ENCODE results near the gene TTLL5. TPM values are rescaled to one million over a fixed set of nuclear protein-coding genes. Genes with fewer than 3 reads are reported as not detected.
A peak's percentile ranks its signal among the peaks of the same experiment; 100 is the strongest.

The TTLL5 gene
- total and polyA plus RNA-seq, 2 of the 13 experiments (the other 11 are each of a cell fraction or from before 2014, with no cell fraction given) = 11.8 to 18.8 TPM

DNA sequence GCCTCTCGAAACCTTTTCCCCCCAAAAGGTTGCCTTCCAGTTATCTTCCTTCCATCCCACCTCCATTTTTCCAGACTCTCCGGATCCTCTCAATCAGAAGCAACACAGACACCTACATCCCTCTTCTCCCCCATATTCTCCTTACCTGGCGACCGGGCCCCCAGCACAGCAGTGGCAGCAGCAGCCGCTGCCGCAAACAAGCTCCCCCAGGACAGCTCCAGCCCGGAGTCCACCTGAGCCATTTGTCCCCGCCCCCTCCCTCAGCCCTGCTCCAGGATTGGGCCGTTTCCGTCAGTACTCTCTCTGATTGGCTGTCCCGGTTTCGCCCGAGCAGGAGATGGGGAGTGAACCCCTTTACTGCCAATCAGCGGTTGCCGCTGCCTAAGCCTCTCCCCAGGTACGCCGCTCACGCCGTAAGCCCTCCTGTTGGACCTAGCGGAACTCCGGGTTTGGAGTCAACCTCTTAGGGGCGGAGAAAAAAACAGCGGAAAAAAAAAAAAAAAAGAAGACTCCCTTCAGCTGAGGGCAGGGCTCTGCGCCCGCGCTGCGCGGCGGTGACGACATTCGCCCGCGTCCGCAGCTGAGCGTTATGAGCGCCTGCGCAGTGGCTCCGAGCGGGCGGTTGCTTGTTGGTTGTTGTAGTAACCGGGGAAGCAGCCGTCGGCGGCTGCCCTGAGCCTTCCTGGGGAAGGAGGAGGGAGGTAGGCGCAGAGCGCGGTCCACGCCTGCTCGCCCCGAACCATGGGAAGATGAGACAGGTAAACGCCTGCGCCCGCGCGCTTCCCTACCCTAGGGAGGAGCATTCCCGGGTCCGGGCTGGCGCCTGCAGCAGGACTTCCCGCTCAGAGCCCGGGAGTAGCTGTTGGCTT lies at the start of gene TTLL5, which contains the start of gene ERG28 (continued):
- TF ChIP-seq ZNF776 (CRISPR knock-in tag; IDR thresholded peaks at IDR 0.05) = no peak
- TF ChIP-seq NFRKB (IDR thresholded peaks at IDR 0.05) = no peak
- 0 out of 2 replicates have a peak, but pooled peaks have one; percentile 52 for TF ChIP-seq CHD2 (IDR thresholded peaks at IDR 0.05; ENCODE audit: low read depth, low read length)
- no peak for TF ChIP-seq SRSF9 (IDR thresholded peaks at IDR 0.05; ENCODE audit: borderline replicate concordance, insufficient read depth, low read depth, low read length, poor library complexity, severe bottlenecking)
- no peak for TF ChIP-seq ATM (IDR thresholded peaks at IDR 0.05; ENCODE audit: borderline replicate concordance)
- TF ChIP-seq NCOR1 (IDR thresholded peaks at IDR 0.05; ENCODE audit: borderline replicate concordance, low read length) = peak; percentile 60; the same call in 1 of the 2 replicates
- TF ChIP-seq, protein P1, sequence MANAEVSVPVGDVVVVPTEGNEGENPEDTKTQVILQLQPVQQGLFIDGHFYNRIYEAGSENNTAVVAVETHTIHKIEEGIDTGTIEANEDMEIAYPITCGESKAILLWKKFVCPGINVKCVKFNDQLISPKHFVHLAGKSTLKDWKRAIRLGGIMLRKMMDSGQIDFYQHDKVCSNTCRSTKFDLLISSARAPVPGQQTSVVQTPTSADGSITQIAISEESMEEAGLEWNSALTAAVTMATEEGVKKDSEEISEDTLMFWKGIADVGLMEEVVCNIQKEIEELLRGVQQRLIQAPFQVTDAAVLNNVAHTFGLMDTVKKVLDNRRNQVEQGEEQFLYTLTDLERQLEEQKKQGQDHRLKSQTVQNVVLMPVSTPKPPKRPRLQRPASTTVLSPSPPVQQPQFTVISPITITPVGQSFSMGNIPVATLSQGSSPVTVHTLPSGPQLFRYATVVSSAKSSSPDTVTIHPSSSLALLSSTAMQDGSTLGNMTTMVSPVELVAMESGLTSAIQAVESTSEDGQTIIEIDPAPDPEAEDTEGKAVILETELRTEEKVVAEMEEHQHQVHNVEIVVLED (CRISPR knock-in tag; IDR thresholded peaks at IDR 0.05; ENCODE audit: borderline replicate concordance) = peak; percentile 88
- TF ChIP-seq, protein P2, sequence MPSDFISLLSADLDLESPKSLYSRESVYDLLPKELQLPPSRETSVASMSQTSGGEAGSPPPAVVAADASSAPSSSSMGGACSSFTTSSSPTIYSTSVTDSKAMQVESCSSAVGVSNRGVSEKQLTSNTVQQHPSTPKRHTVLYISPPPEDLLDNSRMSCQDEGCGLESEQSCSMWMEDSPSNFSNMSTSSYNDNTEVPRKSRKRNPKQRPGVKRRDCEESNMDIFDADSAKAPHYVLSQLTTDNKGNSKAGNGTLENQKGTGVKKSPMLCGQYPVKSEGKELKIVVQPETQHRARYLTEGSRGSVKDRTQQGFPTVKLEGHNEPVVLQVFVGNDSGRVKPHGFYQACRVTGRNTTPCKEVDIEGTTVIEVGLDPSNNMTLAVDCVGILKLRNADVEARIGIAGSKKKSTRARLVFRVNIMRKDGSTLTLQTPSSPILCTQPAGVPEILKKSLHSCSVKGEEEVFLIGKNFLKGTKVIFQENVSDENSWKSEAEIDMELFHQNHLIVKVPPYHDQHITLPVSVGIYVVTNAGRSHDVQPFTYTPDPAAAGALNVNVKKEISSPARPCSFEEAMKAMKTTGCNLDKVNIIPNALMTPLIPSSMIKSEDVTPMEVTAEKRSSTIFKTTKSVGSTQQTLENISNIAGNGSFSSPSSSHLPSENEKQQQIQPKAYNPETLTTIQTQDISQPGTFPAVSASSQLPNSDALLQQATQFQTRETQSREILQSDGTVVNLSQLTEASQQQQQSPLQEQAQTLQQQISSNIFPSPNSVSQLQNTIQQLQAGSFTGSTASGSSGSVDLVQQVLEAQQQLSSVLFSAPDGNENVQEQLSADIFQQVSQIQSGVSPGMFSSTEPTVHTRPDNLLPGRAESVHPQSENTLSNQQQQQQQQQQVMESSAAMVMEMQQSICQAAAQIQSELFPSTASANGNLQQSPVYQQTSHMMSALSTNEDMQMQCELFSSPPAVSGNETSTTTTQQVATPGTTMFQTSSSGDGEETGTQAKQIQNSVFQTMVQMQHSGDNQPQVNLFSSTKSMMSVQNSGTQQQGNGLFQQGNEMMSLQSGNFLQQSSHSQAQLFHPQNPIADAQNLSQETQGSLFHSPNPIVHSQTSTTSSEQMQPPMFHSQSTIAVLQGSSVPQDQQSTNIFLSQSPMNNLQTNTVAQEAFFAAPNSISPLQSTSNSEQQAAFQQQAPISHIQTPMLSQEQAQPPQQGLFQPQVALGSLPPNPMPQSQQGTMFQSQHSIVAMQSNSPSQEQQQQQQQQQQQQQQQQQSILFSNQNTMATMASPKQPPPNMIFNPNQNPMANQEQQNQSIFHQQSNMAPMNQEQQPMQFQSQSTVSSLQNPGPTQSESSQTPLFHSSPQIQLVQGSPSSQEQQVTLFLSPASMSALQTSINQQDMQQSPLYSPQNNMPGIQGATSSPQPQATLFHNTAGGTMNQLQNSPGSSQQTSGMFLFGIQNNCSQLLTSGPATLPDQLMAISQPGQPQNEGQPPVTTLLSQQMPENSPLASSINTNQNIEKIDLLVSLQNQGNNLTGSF (CRISPR knock-in tag; IDR thresholded peaks at IDR 0.05) = no peak
- no peak for TF ChIP-seq SSRP1 (CRISPR knock-in tag; IDR thresholded peaks at IDR 0.05)
- TF ChIP-seq SRF (IDR thresholded peaks at IDR 0.05; ENCODE audit: low read depth, low read length) = peak; percentile 92
- no peak for TF ChIP-seq SRSF1 (optimal IDR thresholded peaks at IDR 0.05; ENCODE audit: low read depth, low read length)
- peak; percentile 83; the same call in 1 of the 2 replicates for TF ChIP-seq ZNF501 (CRISPR knock-in tag; IDR thresholded peaks at IDR 0.05)
- TF ChIP-seq ZNF850 (CRISPR knock-in tag; conservative IDR thresholded peaks at IDR 0.05) = no peak
- no peak for TF ChIP-seq DNMT3B (CRISPR knock-in tag; conservative IDR thresholded peaks at IDR 0.05)
- TF ChIP-seq, protein P3, sequence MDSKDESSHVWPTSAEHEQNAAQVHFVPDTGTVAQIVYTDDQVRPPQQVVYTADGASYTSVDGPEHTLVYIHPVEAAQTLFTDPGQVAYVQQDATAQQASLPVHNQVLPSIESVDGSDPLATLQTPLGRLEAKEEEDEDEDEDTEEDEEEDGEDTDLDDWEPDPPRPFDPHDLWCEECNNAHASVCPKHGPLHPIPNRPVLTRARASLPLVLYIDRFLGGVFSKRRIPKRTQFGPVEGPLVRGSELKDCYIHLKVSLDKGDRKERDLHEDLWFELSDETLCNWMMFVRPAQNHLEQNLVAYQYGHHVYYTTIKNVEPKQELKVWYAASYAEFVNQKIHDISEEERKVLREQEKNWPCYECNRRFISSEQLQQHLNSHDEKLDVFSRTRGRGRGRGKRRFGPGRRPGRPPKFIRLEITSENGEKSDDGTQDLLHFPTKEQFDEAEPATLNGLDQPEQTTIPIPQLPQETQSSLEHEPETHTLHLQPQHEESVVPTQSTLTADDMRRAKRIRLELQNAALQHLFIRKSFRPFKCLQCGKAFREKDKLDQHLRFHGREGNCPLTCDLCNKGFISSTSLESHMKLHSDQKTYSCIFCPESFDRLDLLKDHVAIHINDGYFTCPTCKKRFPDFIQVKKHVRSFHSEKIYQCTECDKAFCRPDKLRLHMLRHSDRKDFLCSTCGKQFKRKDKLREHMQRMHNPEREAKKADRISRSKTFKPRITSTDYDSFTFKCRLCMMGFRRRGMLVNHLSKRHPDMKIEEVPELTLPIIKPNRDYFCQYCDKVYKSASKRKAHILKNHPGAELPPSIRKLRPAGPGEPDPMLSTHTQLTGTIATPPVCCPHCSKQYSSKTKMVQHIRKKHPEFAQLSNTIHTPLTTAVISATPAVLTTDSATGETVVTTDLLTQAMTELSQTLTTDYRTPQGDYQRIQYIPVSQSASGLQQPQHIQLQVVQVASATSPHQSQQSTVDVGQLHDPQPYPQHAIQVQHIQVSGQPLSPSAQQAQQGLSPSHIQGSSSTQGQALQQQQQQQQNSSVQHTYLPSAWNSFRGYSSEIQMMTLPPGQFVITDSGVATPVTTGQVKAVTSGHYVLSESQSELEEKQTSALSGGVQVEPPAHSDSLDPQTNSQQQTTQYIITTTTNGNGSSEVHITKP (CRISPR knock-in tag; IDR thresholded peaks at IDR 0.05; ENCODE audit: low read depth) = no peak; the same call in 1 of the 2 replicates
- TF ChIP-seq ZNF644 (CRISPR knock-in tag; IDR thresholded peaks at IDR 0.05; ENCODE audit: low read depth) = no peak
- peak; percentile 17 for TF ChIP-seq HNRNPK (IDR thresholded peaks at IDR 0.05; ENCODE audit: low read depth, low read length, poor library complexity, severe bottlenecking)
- peak; percentile 92 for TF ChIP-seq ZNF350 (CRISPR knock-in tag; IDR thresholded peaks at IDR 0.05; ENCODE audit: borderline replicate concordance, low read depth)
